ENCODE measurements around the gene GPC2. TPM values are rescaled to one million over a fixed set of nuclear protein-coding genes. Genes with fewer than 3 reads are reported as not detected.
"Not testable (repeated sequence)": the region's sequence is repeated elsewhere in the genome, so short reads cannot be mapped to it uniquely, and the experiment has no call there.

GPC2 gene
- total RNA-seq, 1 donor from 2014 or later, result 14.7 TPM

DNA sequence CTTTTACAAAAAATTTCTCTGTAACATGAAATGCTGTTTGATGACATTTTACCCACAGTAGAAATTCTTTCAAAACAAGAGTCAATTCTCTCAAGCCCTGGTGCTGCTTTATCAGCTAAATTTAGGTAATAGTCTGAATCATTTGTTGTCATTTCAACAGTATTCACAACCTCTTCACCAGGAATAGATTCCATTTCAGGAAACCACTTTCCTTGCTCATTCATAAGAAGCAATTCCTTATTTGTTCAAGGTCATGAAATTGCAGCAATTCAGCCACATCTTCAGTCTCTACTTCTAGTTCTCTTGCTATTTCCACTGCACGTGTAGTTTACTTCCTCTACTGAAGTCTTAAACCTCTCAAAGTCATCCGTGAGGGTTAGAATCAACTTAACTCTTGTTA, 14.6 kb upstream of the GPC2 start:
- TF ChIP-seq, protein P1, sequence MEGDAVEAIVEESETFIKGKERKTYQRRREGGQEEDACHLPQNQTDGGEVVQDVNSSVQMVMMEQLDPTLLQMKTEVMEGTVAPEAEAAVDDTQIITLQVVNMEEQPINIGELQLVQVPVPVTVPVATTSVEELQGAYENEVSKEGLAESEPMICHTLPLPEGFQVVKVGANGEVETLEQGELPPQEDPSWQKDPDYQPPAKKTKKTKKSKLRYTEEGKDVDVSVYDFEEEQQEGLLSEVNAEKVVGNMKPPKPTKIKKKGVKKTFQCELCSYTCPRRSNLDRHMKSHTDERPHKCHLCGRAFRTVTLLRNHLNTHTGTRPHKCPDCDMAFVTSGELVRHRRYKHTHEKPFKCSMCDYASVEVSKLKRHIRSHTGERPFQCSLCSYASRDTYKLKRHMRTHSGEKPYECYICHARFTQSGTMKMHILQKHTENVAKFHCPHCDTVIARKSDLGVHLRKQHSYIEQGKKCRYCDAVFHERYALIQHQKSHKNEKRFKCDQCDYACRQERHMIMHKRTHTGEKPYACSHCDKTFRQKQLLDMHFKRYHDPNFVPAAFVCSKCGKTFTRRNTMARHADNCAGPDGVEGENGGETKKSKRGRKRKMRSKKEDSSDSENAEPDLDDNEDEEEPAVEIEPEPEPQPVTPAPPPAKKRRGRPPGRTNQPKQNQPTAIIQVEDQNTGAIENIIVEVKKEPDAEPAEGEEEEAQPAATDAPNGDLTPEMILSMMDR (IDR thresholded peaks at IDR 0.05; ENCODE audit: insufficient read depth, low read length, poor library complexity, severe bottlenecking), result no peak
- DNase-seq (ENCODE audit: low read depth), result no peak
- no peaks in the 10 kb centered on the region for H3K36me3 ChIP-seq (ENCODE audit: control insufficient read depth, insufficient read depth, low read length)

GRCh38 chr7:100190048-100190711, 13.0 kb upstream of the GPC2 start:
- Histone ChIP-seq H3K27me3 (ENCODE audit: control insufficient read depth, insufficient read depth, low read length) (no peaks in the 10 kb centered on the region), H3K4me3 (ENCODE audit: low read depth, low read length) (no peak overlapping the region), H3K36me3 (ENCODE audit: control insufficient read depth, insufficient read depth, low read length) (no peaks in the 10 kb centered on the region)
- DNase-seq (ENCODE audit: low read depth), result no peak
- TF ChIP-seq, protein P1 (IDR thresholded peaks at IDR 0.05; ENCODE audit: insufficient read depth, low read length, poor library complexity, severe bottlenecking), result no peak

More for the DNA sequence above, 14.6 kb upstream of the GPC2 start:
- Histone ChIP-seq H3K4me3 (ENCODE audit: low read depth, low read length) (no peak overlapping the region), H3K27me3 (ENCODE audit: control insufficient read depth, insufficient read depth, low read length) (no peaks in the 10 kb centered on the region)

- no peaks in the 10 kb centered on the region for H3K36me3 ChIP-seq (ENCODE audit: control insufficient read depth, insufficient read depth, low read length)
- no peak overlapping the region for H3K4me3 ChIP-seq (ENCODE audit: low read depth, low read length)
- H3K27me3 ChIP-seq (ENCODE audit: control insufficient read depth, insufficient read depth, low read length), result no peaks in the 10 kb centered on the region
- TF ChIP-seq, protein P1 (IDR thresholded peaks at IDR 0.05; ENCODE audit: insufficient read depth, low read length, poor library complexity, severe bottlenecking), result no peak
- DNase-seq (ENCODE audit: low read depth), result no peak
These were observed 11.9 kb upstream of the GPC2 start for GRCh38 chr7:100189061-100189460.

- Histone ChIP-seq H3K27me3 (ENCODE audit: control insufficient read depth, insufficient read depth, low read length) (no peaks in the 10 kb centered on the region), H3K4me3 (ENCODE audit: low read depth, low read length) (no peak overlapping the region), H3K36me3 (ENCODE audit: control insufficient read depth, insufficient read depth, low read length) (no peaks in the 10 kb centered on the region)
- TF ChIP-seq, protein P1 (IDR thresholded peaks at IDR 0.05; ENCODE audit: insufficient read depth, low read length, poor library complexity, severe bottlenecking), result no peak
- no peak for DNase-seq (ENCODE audit: low read depth)
These were observed 8.5 kb upstream of the GPC2 start for GRCh38 chr7:100185726-100186125.

DNA sequence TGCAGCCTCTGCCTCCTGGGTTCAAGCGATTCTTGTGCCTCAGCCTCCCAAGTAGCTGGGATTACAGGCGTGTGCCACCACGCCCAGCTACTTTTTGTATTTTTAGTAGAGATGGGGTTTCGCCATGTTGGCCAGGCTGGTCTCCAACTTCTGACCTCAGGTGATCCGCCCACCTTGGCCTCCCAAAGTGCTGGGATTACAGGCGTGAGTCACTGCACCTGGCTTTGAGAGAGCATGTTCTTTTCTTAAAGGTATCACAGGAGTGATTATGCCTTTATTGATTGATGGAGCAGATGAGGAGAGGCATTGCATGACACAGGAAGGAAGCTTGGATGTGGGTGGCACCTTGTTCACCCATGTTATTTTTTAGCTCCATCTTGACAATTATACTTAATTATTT, 5.9 kb upstream of the GPC2 start:
- not testable (repeated sequence) for DNase-seq (ENCODE audit: low read depth); H3K36me3 ChIP-seq (ENCODE audit: control insufficient read depth, insufficient read depth, low read length); H3K4me3 ChIP-seq (ENCODE audit: low read depth, low read length); H3K27me3 ChIP-seq (ENCODE audit: control insufficient read depth, insufficient read depth, low read length)

- H3K36me3 ChIP-seq (ENCODE audit: control insufficient read depth, insufficient read depth, low read length); DNase-seq (ENCODE audit: low read depth); H3K27me3 ChIP-seq (ENCODE audit: control insufficient read depth, insufficient read depth, low read length); H3K4me3 ChIP-seq (ENCODE audit: low read depth, low read length): not testable (repeated sequence)
These were observed 5.4 kb upstream of the GPC2 start for GRCh38 chr7:100182616-100183015.

GRCh38 chr7:100180084-100180483, 2.9 kb upstream of the GPC2 start:
- not testable (repeated sequence) for DNase-seq (ENCODE audit: low read depth); H3K27me3 ChIP-seq (ENCODE audit: control insufficient read depth, insufficient read depth, low read length); H3K4me3 ChIP-seq (ENCODE audit: low read depth, low read length); H3K36me3 ChIP-seq (ENCODE audit: control insufficient read depth, insufficient read depth, low read length)
